HG02642 (cell line): ENCODE data around the gene INSC.

Source experiments
- ATAC-seq: cut with Tn5 transposase; IDR thresholded peaks from one replicate; pipeline ENCODE4 v1.9.1; 2021; ENCODE audit warnings: mild to moderate bottlenecking; ENCODE audit not compliant: unreplicated experiment, poor library complexity

The INSC gene

DNA sequence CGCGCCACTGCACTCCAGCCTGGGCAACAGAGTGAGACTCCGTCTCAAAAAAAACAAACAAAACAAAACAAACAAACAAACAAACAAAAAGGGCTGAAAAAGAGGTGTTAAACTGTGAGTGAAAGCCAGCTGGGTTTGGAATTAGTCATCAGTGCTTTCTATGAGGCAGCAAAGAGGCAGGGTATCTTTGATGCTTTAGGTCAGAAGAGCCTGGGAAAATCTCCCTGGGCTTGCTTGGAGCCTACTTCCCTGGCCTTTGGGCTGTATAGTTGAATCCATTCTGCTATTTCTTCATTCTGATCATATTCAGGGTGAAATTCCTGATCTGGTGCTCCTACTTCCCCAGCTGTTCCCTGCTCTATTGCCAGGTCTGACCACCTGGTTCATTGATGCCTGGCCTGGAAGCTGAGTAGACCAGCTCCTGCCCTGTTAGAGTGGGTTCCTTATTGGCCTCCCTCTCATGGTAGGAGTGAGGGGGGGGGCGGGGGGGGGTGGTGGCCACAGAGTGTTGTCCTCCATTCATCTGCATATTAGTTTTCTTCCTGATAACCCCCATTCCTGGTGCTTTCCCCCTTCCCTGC is 65.6 kb downstream of the INSC start:
- peak; percentile 62 for ATAC-seq

DNA sequence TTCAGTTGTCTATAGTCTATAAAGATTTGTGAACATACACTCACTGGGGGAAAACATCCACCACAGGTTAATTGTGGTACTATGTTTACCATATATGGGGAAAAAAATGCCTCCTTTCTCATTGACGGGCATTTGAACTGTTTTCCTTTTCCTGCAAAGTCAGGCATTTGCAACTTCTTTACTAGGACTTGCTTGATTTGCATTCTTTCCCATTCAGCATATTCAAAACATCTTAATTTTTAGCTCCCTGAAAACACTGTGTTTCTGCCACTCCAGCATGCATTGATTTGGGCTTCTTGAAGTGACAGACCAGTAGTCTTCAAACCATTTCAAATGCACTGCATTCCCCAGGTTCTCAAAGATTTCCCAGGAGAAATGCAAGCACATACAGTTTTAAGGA is 67.6 kb downstream of the INSC start:
- no peak for ATAC-seq

DNA sequence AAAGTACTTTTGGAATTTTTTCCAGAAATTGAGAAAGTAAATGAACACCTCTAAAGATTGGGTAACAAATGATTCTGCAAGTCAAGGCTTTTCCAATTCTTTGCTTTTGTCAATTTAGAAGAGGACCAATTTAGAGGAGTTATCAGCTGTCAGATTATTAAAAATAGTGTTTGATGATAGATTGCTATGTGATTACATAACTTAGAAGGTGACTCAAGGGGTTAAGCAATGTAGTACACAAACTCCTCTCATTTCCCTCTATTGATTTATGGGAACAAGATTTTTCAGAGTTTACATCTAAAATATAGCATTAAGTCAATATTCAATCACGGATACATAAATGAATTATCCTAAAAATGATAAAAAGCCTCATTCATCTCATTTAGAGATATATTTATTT is 70.3 kb downstream of the INSC start:
- no peak for ATAC-seq

DNA sequence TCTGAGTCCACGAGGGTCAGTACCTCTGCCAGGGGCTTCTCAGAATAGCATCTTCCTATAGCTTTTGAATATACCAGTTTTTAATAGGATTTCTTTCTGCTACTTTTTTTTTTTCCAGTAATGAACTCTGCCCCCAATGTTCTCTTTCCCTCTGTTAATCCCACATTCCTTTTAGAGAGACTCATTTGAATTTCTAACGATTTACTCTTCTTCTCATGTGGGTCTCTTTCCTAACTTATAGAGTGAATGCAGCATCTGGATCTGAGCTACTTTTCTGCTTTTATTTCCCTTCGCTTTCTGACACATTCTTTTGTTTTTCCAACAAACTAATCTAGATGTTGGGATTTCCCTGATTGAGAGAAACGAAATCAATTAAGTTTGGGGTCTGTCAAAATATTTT is 71.4 kb downstream of the INSC start:
- no peak for ATAC-seq

DNA sequence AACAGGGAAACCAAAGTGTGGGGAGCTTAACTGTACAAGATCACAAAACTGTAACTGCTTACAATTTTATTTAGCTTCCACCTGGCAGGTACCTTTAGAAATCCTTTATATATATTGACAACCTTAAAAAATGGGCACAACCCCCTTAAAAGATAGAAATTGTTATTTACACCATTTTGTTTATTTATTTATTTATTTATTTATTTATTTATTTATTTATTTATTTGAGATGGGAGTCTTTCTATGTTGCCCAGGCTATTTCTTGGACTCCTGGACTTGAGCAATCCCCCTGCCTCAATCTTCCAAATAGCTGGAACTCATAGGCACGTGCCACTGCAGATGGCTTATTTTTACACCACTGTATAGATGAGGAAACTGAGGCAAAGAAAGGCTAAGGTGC is 74.5 kb downstream of the INSC start:
- no peak for ATAC-seq

DNA sequence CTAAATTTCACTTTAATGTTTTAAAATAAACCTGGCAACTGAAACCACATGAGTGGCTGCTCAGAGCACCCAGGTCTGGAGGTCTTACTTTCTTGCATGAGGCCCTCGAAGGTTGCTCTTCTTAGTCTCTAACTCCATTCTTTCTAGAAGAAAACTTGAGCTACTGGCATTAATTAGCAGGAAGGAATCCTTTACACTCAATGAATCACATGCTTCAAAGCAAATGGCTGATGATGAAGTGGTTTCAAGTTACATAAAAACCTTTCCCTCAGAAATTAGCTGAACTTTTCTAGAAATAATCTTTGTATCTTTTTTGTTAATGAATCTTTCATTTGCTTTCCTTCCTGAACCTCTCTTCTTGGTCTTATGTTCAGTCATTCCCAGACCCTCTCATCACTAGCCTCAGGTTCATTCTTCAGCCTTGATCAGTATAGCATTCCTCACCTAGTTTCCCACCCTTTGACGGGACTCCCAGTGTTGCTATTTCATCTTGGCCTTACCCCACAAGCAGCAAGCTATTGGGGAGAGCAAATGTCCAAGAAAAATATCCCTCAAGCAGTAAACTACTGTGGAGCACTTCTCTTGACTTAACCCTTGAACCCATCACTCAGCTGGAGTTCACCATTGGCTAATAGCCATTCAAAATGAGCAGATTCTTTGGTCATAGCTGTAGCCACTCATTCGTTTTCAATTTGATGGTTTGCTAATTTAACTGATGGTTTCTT is 75.1 kb downstream of the INSC start:
- ATAC-seq = no peak

DNA sequence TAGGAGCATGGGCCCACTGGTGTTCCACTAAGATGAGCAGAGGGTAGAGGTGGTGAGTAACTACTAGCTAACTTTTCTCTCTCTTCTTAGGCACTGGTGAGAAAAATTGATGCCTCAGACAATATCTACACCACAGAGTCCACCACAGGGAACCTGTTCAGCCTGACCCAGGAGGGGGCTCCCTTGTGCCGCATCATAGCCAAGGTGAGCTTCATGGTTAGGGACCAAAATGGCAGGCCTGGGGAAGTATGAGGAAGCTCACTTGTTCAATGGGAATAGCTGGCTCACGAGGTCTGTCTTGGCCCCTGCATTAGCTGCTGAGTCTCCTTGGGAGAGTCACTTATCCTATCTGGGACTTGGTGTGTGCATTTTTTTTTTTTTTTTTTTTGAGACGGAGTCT is 75.9 kb downstream of the INSC start:
- no peak for ATAC-seq

DNA sequence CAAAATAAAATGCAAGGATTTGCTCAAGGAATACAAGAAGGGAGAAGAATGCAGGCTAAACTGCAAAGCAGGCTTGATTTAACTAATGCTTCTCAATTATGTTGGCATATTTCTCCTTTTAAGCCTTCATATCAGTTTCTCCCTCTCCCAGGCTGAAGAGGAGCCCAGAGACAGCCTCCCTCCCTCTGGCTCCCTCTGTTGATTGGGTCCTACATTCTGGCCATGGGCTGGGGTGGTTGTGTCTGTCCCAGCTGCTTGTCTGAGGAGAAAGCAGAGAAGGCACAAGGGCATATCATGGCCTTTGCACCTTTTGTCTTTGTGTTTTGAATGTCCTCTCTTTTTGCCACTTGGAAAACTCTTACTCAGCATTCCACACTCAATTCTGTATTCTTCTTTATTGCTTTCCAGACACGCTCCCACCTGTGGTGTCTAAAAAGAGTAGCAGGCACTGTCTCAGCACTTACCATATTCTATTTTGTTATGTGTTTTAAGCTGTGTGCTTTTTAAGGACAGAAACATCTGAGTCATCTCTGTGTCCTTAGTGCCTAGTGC is 77.4 kb downstream of the INSC start:
- no peak for ATAC-seq

DNA sequence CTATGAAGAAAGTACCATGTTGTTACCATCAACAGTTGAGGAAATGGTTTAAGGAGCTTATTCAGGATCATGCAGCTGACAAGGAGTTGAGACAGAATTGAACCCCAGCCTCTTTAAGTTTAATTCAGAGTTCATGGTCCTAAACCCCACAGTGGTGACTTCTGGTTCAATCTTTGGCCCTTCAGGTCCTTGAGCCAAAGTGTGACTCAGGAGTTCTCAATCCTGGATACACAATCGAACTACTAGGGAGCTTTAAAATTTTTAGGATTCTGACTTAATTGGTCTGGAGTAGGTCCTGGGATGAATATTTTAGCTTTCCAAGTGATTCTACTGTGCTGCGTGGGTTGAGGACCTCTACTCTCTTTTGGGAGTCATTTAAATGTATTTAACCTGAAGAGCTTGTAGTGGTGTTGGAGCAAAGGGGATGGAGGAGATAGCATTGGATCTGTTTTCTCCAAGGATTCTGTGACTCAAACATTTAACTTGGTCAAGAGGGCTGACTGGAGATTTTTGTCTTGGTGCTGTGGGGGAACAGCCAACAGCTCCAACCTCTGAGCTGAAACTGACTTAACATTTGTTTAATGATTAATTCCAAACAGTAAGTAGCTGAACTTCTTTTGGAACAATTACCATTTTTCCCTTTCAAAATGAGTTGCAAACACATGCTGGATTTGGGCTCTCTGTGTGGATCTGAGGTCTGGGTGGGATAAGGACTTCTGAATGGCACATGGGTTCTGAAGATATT is 80.1 kb downstream of the INSC start:
- no peak for ATAC-seq

DNA sequence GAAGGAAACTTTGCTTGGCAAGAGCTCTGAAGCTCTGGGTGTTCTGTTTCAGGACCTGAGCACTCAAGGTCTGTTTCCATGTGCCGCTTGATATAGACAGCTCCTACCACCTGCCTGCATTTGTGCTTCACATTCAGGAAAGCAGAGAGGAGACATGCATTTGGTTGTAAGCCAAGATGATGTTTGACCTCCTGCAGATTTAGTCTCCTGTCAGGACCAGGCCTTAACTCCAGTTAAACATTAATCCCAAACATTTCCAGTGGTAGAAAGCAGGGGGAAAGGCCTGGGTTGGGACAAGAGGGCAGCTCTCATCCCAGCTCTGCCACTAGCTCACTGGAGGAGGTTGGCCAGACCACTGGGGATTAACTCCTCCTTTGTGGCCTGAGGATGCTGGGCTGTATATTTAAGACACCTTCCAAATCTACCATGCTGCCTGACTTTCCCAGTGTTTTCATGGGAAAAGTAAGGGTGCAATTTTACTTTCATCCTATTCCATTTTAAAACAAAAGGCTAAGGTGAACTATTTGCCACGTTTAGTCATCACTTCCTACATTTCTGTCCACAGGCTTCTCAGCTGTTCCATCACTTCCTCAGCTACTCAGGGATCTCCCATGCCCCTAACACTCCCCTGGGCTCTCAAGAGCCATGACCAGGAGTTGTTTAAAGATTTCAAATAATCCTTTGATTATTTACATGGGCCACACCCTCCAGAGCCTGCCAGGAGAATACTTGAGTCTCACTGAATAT is 80.9 kb downstream of the INSC start:
- no peak for ATAC-seq

DNA sequence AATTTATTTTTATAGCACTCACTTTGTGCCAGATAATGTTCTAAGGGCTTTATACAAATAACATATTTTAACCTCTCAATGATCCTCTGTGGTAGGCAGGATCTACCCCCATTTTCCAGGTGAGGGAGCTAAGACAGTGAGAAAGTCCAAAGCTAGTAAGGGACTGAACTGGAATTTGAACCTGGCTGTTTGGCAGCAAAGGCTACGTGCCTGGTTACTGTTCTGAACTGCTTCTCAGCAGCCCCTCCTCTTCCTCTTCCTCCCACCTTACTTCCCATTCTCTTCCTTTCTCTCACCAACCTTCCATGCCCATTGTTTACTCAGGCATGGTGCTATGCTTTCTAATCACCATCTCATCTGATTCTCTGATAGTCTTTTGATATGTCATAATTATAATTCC is 82.0 kb downstream of the INSC start:
- ATAC-seq = no peak

DNA sequence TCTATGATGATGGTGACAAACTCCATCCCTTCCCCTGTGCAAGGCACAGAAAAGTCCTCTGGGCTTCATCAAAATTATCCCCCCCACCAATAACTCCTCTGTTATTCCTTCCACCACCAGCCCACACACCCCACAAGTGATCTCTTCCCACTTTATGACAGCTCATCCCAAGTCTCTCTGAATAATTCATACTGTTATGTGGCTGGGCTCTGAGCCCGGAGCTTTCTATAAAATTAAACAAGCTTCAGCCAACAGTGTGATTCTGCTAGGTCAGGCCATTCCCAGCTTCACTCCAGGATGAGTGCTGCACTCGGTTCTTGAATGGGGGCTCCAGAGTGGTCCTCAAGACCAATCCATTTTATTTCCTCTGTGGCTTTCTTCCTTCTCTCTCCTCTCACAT is 83.0 kb downstream of the INSC start:
- ATAC-seq = no peak

DNA sequence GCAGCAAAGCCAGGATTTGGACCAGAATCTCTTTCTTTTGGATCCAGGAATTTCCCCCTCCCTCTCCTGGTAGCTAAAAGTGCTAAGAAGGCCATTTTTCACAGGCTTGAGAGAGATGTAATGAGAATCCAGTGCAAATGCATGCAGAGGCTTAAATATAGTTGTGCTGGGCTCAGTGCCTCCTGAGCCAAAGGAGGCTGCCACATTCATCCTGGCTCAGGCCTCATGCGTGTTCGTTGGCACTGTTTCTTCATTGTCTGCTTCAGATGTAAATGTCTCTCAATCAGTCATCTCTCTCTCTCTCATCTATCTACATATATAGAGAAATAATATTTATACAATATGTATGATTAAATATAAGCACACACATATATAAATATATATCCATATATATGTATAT is 83.6 kb downstream of the INSC start:
- ATAC-seq = no peak

DNA sequence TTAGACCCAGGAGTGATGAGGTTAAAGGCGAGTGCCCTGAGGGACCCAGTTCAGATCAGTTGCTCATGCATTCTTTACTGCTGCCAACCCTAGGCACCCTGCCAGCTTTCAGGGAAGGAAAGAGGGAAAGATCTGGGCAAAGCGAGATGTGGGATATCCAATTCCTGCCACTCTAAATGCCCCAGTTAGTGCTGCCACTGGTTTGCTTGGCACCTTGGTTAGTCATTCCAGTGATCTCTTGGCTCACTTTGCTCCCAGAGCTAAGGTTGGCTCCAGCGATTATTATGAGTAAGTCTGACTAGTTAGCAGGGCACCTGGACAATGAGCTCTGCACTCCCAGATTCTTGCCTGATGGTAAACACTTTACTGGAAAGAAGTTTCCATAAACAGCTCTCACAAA is 85.0 kb downstream of the INSC start:
- no peak for ATAC-seq

DNA sequence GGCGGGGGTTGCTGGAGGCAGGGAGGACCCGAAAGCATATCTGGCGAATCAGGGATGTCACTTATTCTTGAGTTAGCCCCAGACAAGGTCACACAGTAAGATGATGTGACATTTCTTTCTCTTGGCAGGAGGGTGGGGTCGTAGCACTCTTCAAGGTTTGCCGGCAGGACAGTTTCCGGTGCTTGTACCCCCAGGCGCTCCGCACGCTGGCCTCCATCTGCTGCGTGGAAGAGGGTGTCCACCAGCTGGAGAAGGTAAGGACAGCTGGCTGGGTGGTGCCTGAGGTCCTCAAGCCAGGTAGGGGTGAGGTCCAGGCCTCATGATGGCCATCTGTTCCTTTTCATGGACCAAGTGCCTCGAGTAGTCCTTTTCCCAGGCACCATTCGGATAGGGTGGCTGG is 86.0 kb downstream of the INSC start:
- no peak for ATAC-seq

DNA sequence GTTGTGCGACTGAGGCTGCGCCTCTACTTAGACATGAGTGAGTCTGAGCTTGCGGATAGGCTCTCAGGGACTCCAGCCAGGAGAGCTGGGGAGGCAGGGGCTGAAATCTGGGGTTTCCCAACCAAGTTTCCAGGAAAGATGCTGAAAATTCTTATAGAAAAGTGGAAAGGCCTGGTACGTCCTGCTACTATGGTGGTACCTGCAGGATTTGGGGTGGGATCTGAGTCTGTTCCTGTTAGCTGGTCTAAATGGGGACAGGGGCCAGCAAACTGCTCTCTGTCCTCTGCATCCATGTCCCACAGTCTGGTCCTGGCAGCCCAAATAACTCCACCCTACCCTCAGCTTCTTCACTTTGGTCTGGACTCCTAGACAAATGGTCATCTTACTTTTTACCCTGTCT is 86.9 kb downstream of the INSC start:
- ATAC-seq = no peak

DNA sequence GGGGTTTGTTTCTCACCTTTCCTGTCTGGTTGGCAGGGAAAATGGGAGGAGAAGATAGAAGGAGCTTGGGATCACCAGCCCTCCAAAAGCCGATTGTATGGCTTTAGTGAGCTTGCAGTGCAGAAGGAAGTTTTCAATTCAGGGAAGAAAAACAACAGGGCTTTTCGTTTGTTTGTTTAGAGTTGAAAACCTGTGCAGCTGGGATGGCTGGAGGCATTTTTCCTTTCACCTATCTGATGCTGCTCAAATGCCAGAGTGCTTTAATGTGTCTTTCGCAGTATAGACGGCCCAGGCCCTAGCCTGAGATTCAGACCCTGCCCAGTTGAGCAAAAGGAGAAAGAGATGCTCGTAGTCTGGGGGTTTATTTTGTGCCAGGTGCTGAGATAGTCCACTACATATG is 87.9 kb downstream of the INSC start:
- ATAC-seq = no peak

DNA sequence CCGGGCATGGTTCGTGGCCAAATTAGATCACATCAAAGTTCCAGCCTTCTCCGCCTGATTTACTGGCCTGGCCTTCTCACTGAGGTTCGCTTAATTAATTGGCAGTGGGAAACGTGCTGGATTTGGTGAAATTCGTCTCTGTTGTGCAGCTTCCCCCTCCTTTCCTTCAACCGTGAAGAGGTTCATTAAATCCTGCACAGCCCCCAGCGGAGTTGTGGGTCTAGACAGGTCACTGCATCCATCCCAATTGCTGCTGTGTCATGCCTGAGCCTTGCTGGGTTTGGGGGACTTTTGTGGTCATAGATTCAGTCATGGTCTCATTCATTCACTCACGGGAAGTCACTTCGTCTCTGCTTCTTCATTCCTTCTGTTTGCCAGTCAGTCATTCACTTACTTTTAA is 90.0 kb downstream of the INSC start:
- ATAC-seq = no peak

DNA sequence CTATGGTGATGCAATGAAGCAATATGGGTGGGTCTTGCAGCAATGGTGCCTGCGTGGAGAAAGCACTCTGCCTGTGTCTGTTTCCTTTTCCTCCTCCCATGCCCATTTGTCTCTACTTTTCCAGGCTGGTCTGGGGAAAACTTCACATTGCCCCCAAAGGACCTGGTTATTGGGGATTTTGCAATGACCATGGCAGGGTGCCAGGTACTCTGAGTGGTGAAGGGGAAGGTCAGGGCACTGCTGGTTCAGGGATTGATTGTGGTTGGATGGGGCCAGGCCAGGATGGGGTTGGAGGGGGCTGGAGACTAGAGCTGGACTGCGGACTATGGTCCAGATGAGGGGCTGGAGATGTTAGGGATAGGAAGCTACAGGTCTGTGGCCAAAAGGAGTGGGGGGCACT is 92.1 kb downstream of the INSC start:
- no peak for ATAC-seq

DNA sequence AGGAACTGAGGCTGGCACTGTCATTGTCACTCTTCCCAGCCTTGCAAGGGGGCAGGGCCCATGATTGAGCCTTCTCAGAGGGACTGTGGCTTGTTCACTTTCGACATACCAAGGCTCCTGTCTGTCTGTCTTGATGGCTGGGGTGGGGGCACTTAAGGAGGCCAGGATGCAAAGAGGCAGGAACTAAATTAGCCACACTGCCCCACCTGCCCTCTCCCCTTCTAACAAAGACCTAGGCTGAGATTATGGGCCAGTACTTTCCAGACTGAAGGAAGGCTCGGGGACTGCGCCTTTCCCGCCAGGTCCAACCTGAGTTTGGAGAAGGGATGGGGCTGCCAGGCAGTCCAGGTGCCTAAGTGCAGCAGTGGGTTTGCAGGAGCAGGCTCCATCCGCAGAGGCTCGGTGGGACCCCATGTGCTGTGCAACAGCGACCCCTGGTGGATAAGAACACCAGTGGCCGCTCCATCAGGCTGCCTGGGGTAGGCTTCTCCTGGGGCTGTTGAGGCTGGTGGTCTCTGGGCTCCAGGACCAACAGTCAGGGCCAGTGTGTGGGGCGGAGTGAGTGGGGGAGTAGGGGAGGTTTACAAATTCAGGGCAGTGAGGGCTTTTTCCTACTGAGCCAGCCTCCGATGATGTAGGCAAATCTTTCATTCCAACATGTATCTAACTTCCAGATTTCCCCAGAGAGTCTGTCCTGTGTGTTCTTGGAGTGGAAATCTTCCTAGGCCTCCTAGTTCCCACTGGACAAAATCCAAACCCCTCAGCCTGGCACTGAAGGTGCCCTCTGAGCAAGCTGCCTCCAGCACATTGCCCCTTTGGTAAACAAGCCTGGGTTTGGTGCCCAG is 93.9 kb downstream of the INSC start:
- peak; percentile 95 for ATAC-seq
